ENCODE data around the gene TTLL8.

- TF ChIP-seq SIN3A (IDR thresholded peaks at IDR 0.05; ENCODE audit: borderline replicate concordance, low read depth, low read length) (no peak), CTCF (IDR thresholded peaks at IDR 0.05) (no peak), POLR2AphosphoS5 (IDR thresholded peaks at IDR 0.05; ENCODE audit: low read depth, low read length) (no peak), MXI1 (IDR thresholded peaks at IDR 0.05; ENCODE audit: low read depth, low read length) (no peak), RCOR1 (IDR thresholded peaks at IDR 0.05; ENCODE audit: low read length) (no peak), USF1 (IDR thresholded peaks at IDR 0.05; ENCODE audit: borderline replicate concordance, low read depth) (no peak), USF2 (IDR thresholded peaks at IDR 0.05; ENCODE audit: borderline replicate concordance, low read depth, low read length) (no peak), FOXJ3 (CRISPR knock-in tag; IDR thresholded peaks at IDR 0.05) (no peak), MEF2A (IDR thresholded peaks at IDR 0.05; ENCODE audit: borderline replicate concordance, low read depth) (no peak), NRF1 (IDR thresholded peaks at IDR 0.05; ENCODE audit: low read depth, low read length) (no peak), EZH2phosphoT487 (IDR thresholded peaks at IDR 0.05; ENCODE audit: borderline replicate concordance, low read depth) (no peak), JUND (IDR thresholded peaks at IDR 0.05) (no peak)
Measured at GRCh38 chr22:50008151-50009040, 49.7 kb downstream of the TTLL8 start.
